Thoracic aorta (tissue), 2 donors: ENCODE data around the gene HSPB2. TPM values are rescaled to one million over a fixed set of nuclear protein-coding genes. Genes with fewer than 3 reads are reported as not detected.

Experiments
- ATAC-seq: fragments of 150-250 bp; one replicate; pipeline ENCODE4 v1.8.0; 2017; ENCODE audit warnings: low read depth; ENCODE audit not compliant: insufficient number of reproducible peaks, low FRiP score
- DNase-seq: peaks from one replicate; pipeline ENCODE4 v3.0.0-alpha.2; 2020; ENCODE audit warnings: low spot score
- H3K27ac ChIP-seq, 2 donors: fragments of 200-600 bp; sonication (generic); 1 replicate in 1 of 2; 2 replicates in 1 of 2; pipeline ENCODE4 v1.5.1; 2016; ENCODE audit warnings: mild to moderate bottlenecking in 2 of 2, moderate library complexity in 2 of 2
- H3K27me3 ChIP-seq: fragments of 200-600 bp; sonication (generic); replicated peaks from 2 replicates; pipeline ENCODE4 v1.6.0; 2016; ENCODE audit warnings: mild to moderate bottlenecking; ENCODE audit not compliant: insufficient read depth
- H3K36me3 ChIP-seq: fragments of 200-600 bp; sonication (generic); one replicate; pipeline ENCODE4 v1.5.1; 2016
- H3K4me1 ChIP-seq, 2 donors: fragments of 200-600 bp; sonication (generic); 1 replicate in 1 of 2; 2 replicates in 1 of 2; pipeline versions ENCODE4 v1.5.1 to v1.6.0; 2016; ENCODE audit warnings: low read depth in 2 of 2, mild to moderate bottlenecking in 1 of 2; ENCODE audit not compliant: control insufficient read depth in 1 of 2
- H3K4me3 ChIP-seq: fragments of 200-600 bp; sonication (generic); 2 replicates; pipeline ENCODE4 v1.5.1; 2016; ENCODE audit warnings: mild to moderate bottlenecking
- H3K9me3 ChIP-seq: fragments of 200-600 bp; sonication (generic); 2 replicates; pipeline ENCODE4 v1.5.1; 2016
- CTCF ChIP-seq: fragments of 200-600 bp; sonication (generic); IDR thresholded peaks from one replicate; pipeline ENCODE4 v1.5.1; 2019; ENCODE audit warnings: antibody characterized with exemption
- total RNA-seq, 2 donors: library from RNA; depleted of rRNA; stranded (reverse); fragments of >200 nt; gene quantifications; one replicate each; pipeline versions ENCODE4 v1.1.0 to v1.2.3, GENCODE V29; 2016

The HSPB2 gene
- total RNA-seq, 2 donors from 2014 or later, result 2.2 to 3.1 TPM

GRCh38 chr11:111909378-111909777 is 3.2 kb upstream of the HSPB2 start:
- Histone ChIP-seq H3K4me3 (peak overlapping the region; percentile 76), H3K36me3 (no peaks in the 10 kb centered on the region), H3K27me3 (no peaks in the 10 kb centered on the region), H3K9me3 (no peaks in the 10 kb centered on the region), H3K4me1 (peaks cover 0 to 17% of the 10 kb centered on the region in 2 donors), H3K27ac (peak overlapping the region; percentile 99 to 100)
- ATAC-seq, result no peak
- no peak for TF ChIP-seq CTCF
- no peak for DNase-seq

- TF ChIP-seq CTCF, result no peak
- ATAC-seq (no peak), DNase-seq (no peak)
- Histone ChIP-seq H3K4me3 (peak overlapping the region; percentile 76), H3K36me3 (no peaks in the 10 kb centered on the region), H3K27ac (peak overlapping the region; percentile 99 to 100), H3K27me3 (no peaks in the 10 kb centered on the region), H3K4me1 (peaks cover 4 to 31% of the 10 kb centered on the region in 2 donors), H3K9me3 (no peaks in the 10 kb centered on the region)
Observed at GRCh38 chr11:111910676-111911562, 1.6 kb upstream of the HSPB2 start.

GRCh38 chr11:111911563-111912401 is 752 bp upstream of the HSPB2 start, which contains the start of gene CRYAB:
TSS of gene CRYAB (minus strand) at chr11:111911770. CDS start at chr11:111911724, 46 bp downstream.
- Histone ChIP-seq H3K4me3 (peak within 1 kb of the TSS; percentile 76), H3K27ac (peak within 1 kb of the TSS; percentile 99 to 100), H3K9me3 (no peaks in the 10 kb centered on the region), H3K27me3 (no peaks in the 10 kb centered on the region), H3K4me1 (peaks cover 7 to 38% of the 10 kb centered on the region in 2 donors), H3K36me3 (no peaks in the 10 kb centered on the region)
- ATAC-seq (peak; percentile 72), DNase-seq (peak; percentile 87)
- no peak for TF ChIP-seq CTCF

GRCh38 chr11:111913031-111913861 is 712 bp downstream of the HSPB2 start:
- Histone ChIP-seq H3K4me3 (peak overlapping the region; percentile 76), H3K4me1 (peaks cover 10 to 42% of the 10 kb centered on the region in 2 donors), H3K27me3 (no peaks in the 10 kb centered on the region), H3K9me3 (no peaks in the 10 kb centered on the region), H3K36me3 (no peaks in the 10 kb centered on the region), H3K27ac (peak overlapping the region; percentile 99 to 100)
- DNase-seq (no peak), ATAC-seq (no peak)
- no peak for TF ChIP-seq CTCF
